HG03175 (cell line): ENCODE results near the gene UGT1A1.

Source experiments
- ATAC-seq: cut with Tn5 transposase; IDR thresholded peaks from one replicate; pipeline ENCODE4 v1.9.1; 2021; ENCODE audit warnings: mild to moderate bottlenecking, moderate library complexity; ENCODE audit not compliant: unreplicated experiment

Gene UGT1A1

DNA sequence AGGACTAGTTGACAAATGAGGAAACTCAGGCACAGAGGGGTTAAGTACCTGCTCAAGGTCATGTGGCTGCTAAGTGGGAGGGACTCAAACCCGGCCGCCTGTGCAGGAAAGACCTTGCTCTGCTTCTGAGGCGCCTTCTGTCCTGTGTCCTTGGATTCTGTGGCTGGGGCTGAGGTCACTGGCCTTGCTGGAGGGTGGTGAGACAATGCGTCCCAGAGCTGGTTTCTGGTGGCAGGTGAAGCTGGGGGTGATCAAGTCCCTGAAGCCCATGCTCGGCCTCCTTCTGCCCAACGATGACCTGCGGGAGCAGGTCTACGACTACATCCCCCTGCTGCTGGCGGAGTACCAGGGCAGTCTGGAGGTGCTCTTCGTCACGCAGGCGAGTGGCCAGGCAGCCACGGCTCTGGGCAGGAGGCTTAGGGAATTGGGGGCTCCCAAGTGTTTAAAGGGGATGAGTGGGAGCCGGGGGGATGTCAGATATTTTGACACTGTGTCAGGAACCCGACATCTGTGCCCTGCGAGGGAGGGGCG is 34.1 kb downstream of the UGT1A1 start:
- no peak for ATAC-seq

DNA sequence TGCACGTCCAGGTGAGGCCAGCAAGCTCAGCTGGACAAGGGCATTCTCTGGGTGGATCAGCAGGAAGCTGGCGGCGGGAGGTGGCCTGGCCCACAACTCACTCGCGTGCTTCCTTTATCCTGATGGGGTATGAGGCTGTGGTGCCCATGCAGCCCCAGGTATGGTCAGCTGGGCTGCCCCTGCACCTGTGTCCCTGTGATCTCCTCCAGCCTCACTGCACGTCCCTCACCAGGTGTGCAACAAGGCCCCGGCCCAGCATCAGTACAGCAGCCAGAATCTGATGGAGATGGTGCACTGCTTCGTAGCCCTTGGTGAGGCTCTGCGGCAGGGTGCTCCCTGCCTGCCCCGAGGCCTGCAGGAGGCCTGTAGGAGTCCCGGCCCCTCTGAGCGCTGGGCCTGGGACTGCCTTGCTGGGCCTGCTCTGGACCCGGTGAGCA is 35.7 kb downstream of the UGT1A1 start:
- no peak for ATAC-seq

DNA sequence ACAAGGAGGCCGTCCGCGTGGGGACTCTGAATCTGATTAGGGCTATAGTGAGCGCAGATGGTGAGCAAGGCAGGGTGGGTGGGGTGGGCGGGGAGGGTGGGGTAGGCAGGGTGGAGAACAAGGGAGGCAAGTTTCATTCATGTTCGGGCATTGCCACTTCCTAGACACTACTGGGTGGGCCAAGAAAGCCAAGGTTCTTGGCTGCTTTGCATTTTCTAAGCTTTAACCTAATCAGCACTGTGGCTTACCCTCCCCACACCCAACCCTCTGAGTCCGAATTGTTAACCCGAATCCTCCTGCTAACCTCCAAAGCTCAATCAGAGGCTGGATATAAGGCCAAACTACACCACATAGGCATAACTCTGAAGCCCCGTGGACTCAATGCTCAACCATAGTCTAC is 36.2 kb downstream of the UGT1A1 start:
- ATAC-seq: no peak

DNA sequence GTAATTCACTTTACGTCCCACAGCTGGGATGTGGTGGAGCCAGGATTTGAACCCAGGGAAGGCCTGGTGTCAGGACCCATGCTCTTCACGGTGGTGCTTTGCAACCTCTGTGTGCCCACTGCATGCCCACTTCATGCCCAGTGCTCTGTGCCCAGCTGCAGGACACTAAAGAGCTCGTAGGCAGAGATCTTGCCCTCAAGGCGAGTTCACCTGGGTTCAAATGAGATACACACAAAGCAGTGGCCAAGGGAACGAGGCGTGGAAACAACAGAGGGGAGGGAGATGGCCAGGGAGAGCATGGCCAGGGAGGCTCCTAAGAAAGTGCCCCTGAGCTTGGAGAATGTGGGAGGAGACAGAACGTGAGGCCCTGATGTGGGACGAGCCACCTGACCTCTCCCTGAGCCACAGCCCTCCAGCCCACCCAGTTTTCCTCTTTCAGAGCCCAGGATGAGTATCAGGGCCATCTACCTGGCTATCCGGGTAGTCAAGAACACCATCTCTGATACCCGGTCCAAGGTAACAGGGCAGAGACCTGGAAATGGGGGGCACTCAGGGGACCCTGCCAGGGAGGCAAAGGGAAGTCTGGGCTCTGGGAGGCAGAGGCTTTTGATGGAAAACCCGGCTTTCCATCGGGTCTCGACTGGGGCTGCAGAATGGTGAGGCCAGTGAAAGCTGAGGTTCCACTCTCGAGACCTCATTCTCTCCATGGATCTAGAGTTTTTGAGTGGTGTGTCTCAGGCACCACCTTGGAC is 38.4 kb downstream of the UGT1A1 start:
- no peak for ATAC-seq

- ATAC-seq: no peak
These were observed 39.1 kb downstream of the UGT1A1 start for GRCh38 chr2:233799087-233799665.

DNA sequence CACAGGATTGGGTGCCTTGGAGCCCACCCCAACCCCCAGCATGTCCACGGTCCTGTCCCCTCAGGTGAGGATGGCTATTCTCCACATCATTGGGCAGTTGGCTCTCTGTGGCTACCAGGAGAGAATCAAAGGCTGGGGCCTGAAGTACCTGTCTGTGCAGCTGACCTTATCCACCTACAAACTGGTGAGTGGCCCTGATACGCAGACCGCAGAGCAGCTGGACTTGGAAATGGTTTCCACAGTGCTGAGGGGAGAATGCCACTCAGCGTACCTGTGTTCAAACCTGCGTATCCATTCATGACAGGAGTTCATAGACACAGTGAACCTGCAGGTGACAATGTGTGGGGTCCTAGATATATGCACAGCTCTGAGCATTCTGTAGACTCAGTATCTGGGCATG is 39.6 kb downstream of the UGT1A1 start:
- no peak for ATAC-seq

DNA sequence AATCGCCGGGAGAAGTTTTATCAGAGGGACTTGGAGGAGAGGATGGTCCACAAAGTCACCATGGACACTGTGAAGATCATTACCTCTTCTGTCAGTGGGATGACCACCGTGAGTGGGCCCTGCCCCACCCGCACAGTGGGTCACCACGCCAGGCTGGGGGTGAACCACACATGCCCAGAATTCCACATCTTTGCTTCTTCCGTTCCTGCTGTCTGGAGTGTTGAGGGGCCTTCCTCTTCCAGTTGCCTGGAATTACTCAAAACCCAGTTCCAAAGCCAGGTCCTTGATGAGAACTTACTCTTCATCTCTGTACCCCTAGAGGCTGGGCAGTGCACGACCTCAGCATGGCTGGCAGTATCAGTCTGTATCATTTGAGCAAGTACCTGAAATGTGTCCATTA is 40.1 kb downstream of the UGT1A1 start:
- ATAC-seq: no peak

DNA sequence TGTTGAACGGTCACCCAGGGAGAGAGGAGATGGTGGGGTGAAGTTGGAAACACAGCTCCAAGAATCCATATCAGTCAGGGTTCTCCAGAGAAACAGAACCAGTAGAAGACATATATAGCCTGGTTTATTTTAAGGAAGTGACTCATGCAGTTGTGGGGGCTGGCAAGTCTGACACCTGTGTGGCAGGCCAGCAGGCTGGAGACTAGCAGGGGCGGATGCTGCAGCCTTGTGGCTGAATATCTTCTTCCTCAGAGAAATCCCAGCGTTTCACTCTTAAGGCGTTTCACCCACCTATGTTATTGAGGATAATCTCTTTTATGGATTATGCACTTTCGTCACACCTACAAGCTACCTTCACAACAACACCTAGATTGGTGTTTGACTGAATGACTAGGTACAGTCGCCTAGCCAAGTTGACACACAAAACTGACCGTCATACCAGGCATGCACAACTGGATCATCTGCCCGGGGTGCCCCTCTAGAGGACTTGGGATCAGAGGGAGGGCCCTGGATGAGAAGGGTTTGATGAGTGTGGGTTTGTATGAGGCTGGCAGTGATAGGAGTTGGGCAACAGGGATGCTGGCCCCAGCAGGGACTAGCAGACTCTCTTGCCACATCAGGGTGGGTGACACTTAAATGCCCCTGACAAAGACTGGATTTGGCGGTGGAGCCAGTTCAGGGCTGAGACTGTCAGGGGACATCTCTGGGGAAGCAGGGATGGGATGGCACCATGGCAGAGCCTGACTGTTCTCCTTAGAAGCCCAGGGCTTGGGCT is 41.5 kb downstream of the UGT1A1 start:
- no peak for ATAC-seq

- ATAC-seq: no peak
These were observed 42.2 kb downstream of the UGT1A1 start for GRCh38 chr2:233802132-233802815.

GRCh38 chr2:233803292-233803911 is 43.3 kb downstream of the UGT1A1 start:
- no peak for ATAC-seq

DNA sequence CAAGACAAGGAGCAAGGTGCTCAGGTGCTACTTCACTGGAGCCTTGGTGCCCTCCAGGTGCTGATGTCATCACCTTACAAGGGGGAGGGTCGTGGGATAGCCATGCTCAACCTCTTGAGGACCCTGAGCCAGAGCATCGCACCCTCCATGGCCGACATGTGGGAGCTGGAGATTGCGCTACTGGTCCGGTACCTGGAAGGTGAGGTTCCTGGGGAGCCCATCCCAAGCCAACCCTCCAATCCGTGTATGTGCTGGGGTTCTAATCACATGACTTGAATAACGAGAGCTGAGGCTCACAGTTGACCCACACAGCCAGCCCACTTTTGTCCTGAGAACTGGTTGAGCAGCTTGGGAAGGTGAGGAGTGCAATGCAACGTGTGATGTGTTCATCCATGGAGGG is 43.9 kb downstream of the UGT1A1 start:
- ATAC-seq: no peak

DNA sequence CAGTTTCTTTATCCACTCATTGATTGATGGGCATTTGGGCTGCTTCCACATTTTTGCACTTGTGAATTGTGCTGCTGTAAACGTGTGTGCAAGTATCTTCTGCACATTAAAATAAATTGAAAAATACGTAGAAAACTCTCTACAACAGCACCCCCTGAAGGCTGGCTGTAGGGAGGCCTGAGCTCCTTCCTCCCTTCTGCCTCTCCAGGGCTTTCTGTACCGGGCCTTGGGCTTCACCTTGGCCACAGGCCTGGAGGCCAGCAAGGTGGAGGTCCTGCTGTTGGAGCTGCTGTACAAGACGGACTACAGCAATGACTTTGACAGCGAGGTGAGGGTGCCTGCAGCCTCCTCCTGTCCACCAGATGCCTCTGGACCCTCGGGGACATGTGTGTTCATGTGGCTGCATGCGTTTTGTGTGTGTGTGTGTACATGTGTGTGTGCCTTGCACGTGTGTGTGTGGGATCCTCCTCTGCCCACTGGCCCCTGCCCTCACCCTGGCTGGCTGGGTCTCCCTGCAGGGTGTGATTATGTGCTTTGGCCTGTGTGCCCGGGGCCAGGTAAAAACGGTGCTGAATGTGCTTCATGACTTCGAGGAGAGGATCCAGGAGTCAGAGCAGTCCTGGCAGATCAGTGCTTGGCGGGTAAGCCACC is 47.3 kb downstream of the UGT1A1 start:
- ATAC-seq: no peak

GRCh38 chr2:233807966-233808935 is 48.2 kb downstream of the UGT1A1 start:
- no peak for ATAC-seq

- no peak for ATAC-seq
These were observed 50.3 kb downstream of the UGT1A1 start for GRCh38 chr2:233810385-233810784.

GRCh38 chr2:233811087-233811486 is 51.0 kb downstream of the UGT1A1 start:
- no peak for ATAC-seq

- no peak for ATAC-seq
These were observed 51.7 kb downstream of the UGT1A1 start for GRCh38 chr2:233811732-233812131.

DNA sequence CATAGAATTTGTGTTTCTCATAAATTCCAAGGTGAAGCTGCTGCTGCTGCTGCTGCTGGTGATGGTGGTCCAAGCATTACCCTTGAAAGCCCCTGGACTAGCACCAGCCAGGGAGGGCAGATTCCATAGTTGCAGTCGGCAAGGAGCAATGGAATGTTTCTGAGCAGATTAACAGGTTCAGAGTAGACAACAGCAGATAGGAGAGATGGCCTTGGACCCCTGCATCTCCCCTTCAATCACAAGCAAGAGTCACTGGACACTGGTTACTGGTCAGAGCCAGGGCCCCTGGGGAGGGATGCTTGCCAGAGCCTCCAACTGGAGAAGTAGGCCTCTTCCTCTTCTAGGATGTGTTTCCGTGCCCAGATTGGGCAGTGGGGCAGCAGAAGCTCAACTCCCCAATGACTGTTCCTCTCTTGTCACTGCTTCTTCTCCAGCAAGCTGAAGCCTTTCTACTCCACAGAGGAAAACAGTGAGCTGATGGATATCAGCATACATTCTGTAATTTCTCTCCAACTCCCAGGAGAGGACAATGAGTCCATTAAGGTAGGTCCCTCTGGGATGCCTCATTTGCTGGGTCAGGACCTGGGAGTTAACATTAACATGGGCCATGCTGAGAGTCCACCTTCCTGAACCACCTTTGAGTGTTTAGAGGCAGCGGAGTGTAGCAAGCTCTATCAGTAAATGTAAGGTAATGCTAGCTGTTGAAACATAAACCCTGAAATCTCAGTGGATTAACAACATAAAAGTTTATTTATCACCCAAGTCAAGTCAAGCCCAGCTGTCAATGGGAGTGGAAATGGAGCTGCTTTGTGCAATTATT is 53.4 kb downstream of the UGT1A1 start:
- no peak for ATAC-seq
